Activated naive CD8-positive, alpha-beta T cell treated with anti-CD3 and anti-CD28 coated beads, Interleukin-2, amount 50 U/mL, for 16 hours (primary cell): Measurements from ENCODE around the gene CNNM4.

Experiments
- DNase-seq: peaks from one replicate; pipeline ENCODE4 v3.0.0-alpha.2; 2020; ENCODE audit warnings: low read depth, low spot score

CNNM4 gene

DNA sequence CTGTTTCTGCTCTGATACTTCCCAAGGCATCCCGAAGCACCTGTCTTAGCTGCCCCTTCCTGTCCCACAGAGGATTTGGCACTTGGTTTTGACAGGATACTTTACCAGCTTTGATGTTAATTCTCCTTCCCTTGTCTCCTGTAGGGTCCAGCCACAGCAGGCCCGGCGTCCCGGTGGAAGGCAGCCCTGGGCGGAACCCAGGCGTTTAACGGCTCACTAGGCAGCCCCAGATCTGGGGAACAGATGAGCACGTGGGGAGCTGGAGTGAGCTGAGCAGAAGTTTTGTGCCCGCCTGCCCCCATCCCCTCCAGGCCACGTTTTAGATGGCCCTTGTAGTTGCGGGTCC lies 71.7 kb downstream of the CNNM4 start:
- no peak for DNase-seq

GRCh38 chr2:96832754-96833507 lies 72.2 kb downstream of the CNNM4 start:
- no peak for DNase-seq

DNA sequence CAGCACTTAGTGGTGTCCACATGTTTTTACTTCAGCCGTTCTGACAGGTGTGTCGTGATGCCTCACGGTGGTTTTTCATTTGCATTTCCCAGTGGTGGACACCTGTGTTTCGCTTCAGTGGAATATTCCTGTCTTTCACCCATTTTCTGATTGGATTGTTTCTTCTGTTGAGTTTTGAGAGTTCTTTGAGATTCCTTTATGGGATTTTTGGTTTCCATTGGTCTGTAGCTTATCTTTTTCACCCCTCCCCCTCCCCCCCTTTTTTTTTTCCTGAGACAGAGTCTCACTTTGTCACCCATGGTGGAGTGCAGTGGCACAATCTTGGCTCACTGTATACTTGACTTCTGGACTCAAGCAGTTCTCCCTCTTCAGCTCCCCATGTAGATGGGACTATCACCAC lies 75.1 kb downstream of the CNNM4 start:
- DNase-seq, result no peak

GRCh38 chr2:96837575-96837974 lies 76.9 kb downstream of the CNNM4 start:
- DNase-seq, result no peak

- DNase-seq, result no peak
These were observed 77.9 kb downstream of the CNNM4 start for GRCh38 chr2:96838345-96839292.

GRCh38 chr2:96839293-96839874 lies 78.7 kb downstream of the CNNM4 start:
- DNase-seq, result peak; percentile 46

DNA sequence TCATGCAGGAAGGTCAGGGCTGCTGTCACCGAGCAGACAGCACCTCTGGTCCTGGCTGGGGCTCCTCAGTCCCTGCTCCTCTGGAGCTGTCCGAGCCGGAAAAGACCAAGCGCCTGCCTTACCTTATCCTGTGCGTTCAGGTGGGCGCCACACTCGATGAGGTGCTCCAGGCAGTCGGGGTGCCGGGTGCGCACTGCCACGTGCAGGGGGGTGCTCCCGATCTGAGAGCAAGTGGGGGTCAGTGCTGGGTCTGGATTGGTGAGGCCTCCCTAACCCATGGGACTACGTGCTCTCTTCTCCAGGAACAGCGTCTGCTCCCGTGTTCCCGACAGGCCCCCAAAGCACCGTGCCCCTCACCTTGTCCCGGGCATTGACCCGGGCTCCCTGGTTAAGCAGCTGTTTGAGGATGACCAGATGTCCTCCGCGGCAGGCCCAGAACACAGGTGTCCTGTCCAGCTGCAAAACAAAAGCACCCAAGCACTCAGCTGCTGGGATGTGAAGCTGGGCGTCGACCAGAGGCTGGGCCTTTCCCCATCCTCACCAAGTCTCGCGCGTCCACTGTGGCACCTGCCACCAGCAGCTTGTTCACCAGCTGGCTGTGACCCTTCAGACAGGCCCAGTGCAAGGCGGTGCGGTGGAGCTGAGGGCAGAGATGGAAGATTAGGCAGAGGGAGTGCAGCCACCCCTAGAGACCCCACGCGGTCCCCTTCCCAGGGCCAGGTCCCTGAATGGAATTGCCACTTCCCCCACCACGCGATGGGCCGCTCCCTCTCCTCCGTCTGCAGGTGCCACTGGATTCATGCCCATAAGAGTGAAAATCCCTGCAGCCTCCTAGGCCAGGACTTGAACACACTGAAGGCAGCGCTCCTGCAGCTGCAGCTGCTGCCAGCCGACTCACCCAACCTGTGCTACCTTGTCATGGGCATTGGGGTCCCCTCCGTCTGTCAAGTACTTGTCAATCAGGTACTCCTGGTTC lies 79.5 kb downstream of the CNNM4 start:
- no peak for DNase-seq

DNA sequence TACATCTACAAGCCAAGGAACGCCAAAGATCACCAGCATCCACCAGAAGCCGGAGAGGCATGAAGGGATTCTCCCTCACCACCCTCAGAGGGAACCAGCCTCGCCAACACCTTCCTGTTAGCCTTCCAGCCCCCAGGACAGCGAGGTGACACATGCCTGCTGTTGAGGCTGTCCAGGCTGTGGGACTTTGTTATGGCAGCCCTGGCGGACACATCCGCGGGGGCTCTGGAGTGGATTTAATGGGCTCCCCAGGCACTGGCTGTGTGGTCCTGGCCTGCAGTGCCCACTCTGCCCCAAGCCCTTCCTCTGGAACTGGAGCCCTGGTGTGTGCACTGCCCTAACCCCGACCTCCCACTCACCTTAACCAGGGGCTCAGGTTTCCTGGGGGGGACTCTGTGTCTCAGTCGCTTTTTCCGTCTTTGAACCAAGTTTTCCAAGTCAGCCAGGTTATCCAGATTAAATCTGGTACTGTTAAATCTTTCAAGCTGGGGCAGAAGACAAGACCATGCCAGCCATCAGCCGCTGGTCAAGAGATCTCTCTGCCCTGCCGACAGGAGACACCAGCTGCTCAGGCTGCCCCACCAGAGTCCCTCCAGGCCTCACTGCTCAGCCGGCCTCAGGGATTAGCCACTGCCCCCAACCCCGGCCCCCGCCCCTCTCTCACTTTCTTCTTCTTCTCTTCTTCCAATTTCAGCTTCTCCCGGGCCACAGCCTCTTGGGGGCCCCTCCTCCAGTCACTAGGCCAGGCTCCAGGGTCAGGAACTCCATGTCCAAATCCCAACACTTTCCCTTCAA lies 81.2 kb downstream of the CNNM4 start:
- no peak for DNase-seq

DNA sequence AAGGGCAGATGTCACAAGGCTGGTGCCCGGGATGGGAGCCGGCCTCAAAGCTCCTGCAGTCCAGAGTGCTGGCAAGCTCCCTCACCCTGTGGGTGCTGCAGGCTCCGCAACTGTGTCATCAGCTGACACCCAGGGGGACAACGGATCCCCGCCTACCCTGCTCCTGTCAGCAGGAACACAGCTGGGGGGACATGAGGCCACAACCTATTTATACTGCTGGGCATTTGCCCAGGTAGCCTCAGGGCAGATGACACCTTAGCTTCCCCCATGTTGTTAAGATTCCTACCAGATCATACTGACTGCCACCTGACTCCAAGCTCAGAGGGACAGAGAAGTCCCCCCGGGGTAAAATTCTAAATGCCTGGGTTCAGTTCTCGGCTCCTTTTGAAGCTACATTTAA lies 81.9 kb downstream of the CNNM4 start:
- DNase-seq, result no peak

GRCh38 chr2:96843538-96844268 lies 83.0 kb downstream of the CNNM4 start, which contains the start of gene ANKRD23:
ANKRD23 (minus strand) TSS chr2:96844021; CDS start chr2:96843992, 29 bp downstream.
- no peak for DNase-seq

GRCh38 chr2:96844405-96844808 lies 83.7 kb downstream of the CNNM4 start:
- no peak for DNase-seq

- DNase-seq, result no peak
These were observed 86.1 kb downstream of the CNNM4 start for GRCh38 chr2:96846825-96847224.

DNA sequence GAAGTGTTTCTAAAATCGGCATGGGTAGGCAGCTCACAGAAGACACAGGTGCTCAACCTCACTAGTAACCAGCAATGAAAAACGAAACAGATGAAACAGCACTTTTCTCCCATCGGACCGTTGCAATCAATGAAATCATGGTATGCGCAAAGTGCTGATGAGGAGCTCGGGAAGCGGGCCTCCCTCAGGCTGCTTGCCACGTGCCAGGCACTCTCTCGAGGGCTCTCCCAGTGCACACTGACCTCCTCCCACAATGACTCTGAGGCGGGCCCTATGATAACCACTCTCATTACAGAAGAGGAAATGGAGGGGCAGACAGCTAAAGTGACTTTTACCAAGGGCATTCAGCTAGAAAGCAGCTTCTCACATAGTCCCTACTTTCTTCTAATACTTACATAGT lies 86.9 kb downstream of the CNNM4 start:
- DNase-seq, result no peak

DNA sequence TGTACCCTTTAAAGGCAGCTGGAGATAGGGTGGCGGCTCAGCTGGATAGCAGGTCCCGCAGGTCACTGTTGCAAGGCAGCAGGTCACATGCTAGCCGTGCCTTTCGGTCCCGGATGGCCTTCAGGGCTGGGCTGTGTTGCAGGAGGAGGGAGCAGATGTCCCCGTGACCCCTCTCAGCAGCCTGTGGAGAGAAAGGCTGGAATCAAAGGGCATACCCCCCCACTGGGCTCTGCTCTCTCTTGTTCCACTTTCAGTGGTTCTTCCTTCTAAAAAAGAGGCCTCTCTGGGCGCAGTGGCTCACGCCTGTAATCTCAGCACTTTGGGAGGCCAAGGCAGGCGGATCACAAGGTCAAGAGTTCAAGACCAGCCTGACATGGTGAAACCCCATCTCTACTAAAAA lies 87.6 kb downstream of the CNNM4 start:
- DNase-seq, result no peak

GRCh38 chr2:96852667-96853066 lies 92.0 kb downstream of the CNNM4 start:
- no peak for DNase-seq

DNA sequence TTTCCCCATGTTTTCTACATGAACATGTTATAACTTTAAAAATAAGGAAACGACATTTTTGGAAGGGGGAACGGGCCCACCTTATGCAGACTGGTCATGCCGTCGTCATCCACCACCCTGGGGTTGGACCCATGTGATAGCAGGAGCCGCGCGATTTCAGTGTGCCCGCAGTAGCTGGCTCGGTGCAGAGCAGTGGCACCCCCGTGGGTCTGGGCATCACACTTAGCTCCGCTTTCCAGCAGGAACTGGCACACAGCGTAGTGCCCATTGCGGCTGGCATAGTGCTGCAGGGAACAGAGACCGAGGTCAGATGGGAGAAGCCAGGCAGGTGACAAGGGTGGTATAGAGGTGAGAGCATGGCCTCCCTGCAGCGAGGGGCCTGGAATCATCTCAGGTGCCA lies 92.6 kb downstream of the CNNM4 start:
- DNase-seq, result no peak

DNA sequence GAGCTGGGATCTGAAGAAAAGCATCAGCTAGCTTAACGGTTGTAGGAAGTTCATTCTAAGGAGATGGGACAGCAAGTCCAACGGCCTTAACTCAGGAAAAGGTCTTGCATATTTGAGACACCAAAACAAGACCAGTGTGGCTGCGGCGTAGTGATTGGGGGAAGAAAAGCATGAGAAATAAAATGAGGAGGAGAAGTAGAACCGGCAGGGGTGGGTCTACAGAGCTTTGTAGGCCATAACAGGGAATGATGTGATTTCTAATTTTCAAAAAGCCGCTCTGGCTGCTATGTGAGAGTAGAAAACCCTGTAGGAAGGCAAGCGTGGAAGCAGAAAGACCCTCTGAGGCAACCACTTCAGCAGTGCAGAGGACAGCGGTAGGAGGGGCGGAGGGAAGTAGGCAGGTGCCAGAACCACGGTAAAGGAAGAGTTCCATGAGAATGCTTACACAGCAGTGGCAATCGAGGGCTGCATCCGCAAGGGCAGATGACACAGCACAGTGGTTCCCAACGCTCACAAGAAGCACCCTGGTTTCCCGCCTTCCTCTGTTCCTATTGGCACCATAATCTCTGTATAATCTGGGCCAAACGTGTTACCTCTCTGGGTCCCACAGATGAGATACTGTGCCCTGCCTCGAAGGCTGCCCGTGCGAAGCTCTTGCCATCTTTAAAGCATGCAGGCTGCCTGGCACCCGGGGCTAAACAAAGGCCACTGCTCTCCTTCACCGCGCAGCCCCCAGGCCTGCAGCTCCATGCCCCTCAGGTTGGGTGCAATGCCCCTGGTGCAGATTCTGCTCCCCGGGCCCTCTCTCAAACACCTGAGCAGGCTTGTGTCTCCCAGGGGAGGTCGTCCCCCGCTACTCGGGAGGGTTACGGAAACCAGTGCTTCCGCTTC lies 96.3 kb downstream of the CNNM4 start:
- no peak for DNase-seq

GRCh38 chr2:96857667-96858372 lies 97.1 kb downstream of the CNNM4 start, which contains the start of gene ANKRD39:
ANKRD39 (minus strand) TSS chr2:96858016; CDS start chr2:96857987, 29 bp downstream.
- peak; percentile 97 for DNase-seq
